Effector memory CD4-positive, alpha-beta T cell (primary cell): ENCODE results near the gene SUPT6H.

ENCODE experiments used
- DNase-seq, 3 donors: peaks; one replicate each; pipeline ENCODE4 v3.0.0-alpha.2; 2020
- H3K27ac ChIP-seq: 2 replicates; pipeline ENCODE4 v1.7.0; 2013; ENCODE audit warnings: mild to moderate bottlenecking, low read length, moderate library complexity; ENCODE audit not compliant: insufficient read depth, poor library complexity, severe bottlenecking
- H3K27me3 ChIP-seq: replicated peaks from 2 replicates; pipeline ENCODE4 v1.7.0; 2013; ENCODE audit warnings: mild to moderate bottlenecking, low read length; ENCODE audit not compliant: insufficient read depth, control insufficient read depth, poor library complexity, severe bottlenecking
- H3K36me3 ChIP-seq: 2 replicates; pipeline ENCODE4 v1.7.0; 2013; ENCODE audit warnings: mild to moderate bottlenecking, low read length, moderate library complexity; ENCODE audit not compliant: control insufficient read depth, insufficient read depth
- H3K4me1 ChIP-seq: 2 replicates; pipeline ENCODE4 v1.7.0; 2013; ENCODE audit warnings: low read length, mild to moderate bottlenecking; ENCODE audit not compliant: control insufficient read depth, insufficient read depth, poor library complexity, severe bottlenecking
- H3K4me3 ChIP-seq: 2 replicates; pipeline ENCODE4 v1.7.0; 2013; ENCODE audit warnings: low read length, low read depth, mild to moderate bottlenecking; ENCODE audit not compliant: insufficient read depth, poor library complexity, severe bottlenecking
- H3K9me3 ChIP-seq: 2 replicates; pipeline ENCODE4 v1.7.0; 2013; ENCODE audit warnings: mild to moderate bottlenecking, low read length, moderate library complexity; ENCODE audit not compliant: control insufficient read depth

SUPT6H gene

DNA sequence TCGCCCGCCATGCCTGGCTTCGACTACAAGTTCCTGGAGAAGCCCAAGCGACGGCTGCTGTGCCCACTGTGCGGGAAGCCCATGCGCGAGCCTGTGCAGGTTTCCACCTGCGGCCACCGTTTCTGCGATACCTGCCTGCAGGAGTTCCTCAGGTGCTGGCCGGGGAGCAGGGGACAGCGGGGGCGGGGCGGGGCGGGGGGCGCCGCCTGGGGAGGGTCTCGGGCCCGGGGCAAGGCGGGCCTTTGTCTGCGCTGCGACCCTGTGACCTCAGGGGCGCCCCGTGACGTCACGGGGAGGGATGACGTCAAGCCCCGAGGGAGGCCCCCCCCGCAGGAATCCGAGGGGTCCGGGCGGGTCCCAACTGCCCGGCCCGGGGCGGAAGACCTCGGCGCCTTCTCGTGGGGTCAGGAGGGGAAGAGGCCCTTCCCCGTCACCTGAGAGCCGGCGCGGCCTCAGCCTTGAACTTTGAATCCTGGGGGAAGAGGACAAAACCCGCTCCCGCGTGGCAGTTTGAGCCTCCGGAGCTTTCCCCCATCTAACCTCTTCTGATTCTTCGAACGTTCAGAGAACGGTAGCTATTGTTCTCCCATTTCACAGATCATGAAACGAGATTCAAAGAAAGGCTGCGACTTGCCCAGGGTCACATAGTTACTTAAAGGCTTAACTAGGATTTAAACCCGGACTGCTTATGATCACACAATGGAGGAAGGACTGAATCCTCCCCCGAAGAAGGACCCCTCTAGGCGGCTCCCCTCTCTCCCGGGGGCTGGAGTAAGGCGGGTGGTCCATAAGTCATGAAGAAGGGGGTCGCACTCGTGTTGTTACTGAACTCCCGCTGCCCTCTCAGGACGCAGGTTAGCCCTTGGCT, 82.3 kb downstream of the SUPT6H start:
- Histone ChIP-seq H3K9me3 (no peaks in the 10 kb centered on the region), H3K4me1 (peaks cover 24% of the 10 kb centered on the region), H3K36me3 (peaks cover 10% of the 10 kb centered on the region), H3K27ac (peak overlapping the region; percentile 91), H3K4me3 (peak overlapping the region; percentile 73), H3K27me3 (no peaks in the 10 kb centered on the region)
- peak; percentile 49 to 62 (median 56) for DNase-seq

DNA sequence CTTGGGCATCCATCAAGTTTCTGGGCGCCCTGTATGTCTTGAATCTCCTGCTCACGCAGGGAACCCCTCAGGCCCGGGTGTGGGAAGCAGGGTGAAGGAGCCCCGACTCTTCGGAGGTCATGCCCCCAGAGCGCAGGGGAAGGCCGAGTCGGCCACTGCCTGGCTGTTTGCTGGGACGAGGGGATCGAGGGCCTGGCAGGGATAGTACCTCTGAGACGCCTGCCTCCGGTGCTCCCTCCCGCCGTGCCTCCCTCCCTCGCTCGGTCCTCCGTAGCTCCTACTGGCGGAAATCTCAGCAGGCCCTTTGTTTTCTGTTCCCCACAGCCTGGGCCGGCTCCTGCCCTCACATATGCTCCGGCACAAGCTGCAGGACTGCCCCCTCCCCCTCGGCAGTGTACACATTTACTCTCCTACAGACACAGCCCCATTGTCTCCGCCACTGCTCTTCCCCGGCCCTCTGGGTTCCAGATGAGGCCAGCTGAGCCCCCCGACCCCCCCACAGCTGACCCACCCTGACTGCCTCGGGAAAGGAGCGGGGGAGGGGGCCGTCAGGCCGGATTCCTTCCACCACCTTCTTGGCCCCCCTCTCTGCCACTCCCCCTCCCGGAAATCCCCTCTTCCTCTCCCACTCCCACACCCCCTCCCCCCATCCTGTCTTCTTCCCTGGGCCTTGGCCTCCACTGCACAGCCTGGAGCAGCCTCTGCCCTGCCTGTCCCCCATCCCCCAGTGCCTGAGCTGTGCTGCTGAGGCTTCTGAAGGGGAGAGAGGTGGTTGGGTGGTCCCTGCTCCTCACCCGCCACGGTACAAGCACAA, 83.2 kb downstream of the SUPT6H start:
- no peaks in the 10 kb centered on the region for H3K9me3 ChIP-seq
- H3K4me1 ChIP-seq = peaks cover 28% of the 10 kb centered on the region
- no peaks in the 10 kb centered on the region for H3K27me3 ChIP-seq
- peak overlapping the region; percentile 73 for H3K4me3 ChIP-seq
- H3K36me3 ChIP-seq = peaks cover 10% of the 10 kb centered on the region
- H3K27ac ChIP-seq = peak overlapping the region; percentile 91
- DNase-seq = peak in 1 of 3 donors; percentile 6

DNA sequence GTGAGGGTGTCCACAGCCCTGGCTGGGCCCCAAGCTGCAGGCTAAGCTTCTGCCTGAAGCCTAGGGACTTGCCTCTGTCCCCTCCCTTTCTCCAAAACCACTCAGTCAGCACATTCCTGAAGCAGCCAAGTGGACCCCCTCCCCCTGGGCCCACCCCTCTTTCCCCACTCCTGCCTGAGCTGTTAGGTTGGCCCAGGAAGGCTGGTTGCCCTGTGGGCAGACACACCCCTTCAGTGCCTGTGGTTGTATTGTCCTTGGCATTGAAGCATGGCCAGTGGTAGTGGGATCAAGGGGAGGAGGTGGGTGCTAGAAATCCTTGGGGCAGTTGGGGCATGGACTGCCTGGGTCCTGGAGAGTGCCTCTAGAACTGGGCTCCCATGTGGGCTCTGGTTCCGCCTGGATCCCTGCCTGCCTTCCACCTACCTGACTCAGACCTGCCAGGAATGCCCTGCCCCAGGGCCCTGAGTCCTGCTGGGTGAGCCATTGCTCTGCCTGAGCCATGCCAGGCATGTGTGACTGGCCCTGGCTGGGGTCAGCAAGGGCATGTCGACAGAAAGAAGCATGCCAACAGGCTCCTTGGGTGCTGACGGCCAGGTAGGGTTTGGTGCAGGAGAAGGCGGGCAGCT, 83.9 kb downstream of the SUPT6H start:
- H3K36me3 ChIP-seq = peaks cover 10% of the 10 kb centered on the region
- H3K4me3 ChIP-seq = peak overlapping the region; percentile 73
- no peaks in the 10 kb centered on the region for H3K27me3 ChIP-seq
- DNase-seq = no peak
- H3K27ac ChIP-seq = peak overlapping the region; percentile 91
- H3K9me3 ChIP-seq = no peaks in the 10 kb centered on the region
- H3K4me1 ChIP-seq = peaks cover 28% of the 10 kb centered on the region

DNA sequence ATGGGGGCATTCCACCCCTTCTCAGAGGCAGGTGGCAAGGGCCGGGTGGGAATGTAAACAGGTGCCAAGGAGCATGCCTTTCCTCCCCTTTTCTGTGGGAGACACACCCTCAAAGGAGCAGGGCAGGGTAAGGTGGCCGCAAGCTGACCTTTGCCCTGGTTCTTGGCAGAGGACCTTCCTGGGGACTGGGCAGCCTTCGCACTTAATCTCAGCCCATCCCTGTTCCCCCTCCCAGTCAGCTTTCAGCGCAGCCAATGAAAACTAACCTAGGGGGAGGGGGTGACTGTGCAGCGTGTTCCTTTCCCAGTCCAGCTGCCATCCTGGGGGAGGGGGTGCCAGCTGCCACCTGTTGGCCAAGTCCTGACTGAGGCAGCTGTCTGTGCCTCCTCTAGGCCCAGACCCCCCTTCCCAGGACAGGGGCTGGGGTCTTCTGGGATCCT, 84.6 kb downstream of the SUPT6H start:
- H3K27ac ChIP-seq = no peak overlapping the region
- no peak for DNase-seq
- peaks cover 10% of the 10 kb centered on the region for H3K36me3 ChIP-seq
- no peak overlapping the region for H3K4me3 ChIP-seq
- peaks cover 28% of the 10 kb centered on the region for H3K4me1 ChIP-seq
- H3K9me3 ChIP-seq = no peaks in the 10 kb centered on the region
- no peaks in the 10 kb centered on the region for H3K27me3 ChIP-seq

DNA sequence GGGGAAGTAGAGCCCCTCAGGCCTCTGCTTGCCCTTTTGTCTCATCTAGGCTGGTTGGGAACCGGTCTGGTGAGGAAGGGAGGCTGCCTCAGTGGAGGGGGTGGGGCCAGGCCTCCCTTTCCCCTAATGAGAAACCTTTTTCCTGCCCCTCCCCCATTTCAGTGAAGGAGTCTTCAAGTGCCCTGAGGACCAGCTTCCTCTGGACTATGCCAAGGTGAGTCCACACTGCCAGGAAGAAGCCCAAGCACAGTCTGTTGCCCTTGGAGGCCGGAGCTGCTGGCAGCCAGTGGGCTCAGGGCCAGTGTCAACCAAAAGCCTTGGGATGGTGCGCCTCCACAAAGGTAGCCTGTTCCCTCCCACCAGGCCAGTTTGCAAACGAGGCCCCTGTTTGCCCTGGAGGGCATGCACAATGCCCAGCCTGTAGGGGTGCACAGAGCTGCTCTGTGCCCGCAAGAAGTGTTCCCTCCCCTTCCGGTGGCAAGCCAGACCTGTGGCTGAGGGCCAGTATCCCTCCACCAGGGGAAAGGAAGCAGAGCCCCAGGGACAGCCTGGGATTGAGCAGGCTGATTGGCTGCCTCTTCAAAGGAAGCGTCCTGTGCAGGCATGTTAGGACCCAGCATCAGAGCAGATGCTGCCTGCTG, 85.2 kb downstream of the SUPT6H start:
- Histone ChIP-seq H3K4me3 (no peak overlapping the region), H3K27me3 (no peaks in the 10 kb centered on the region), H3K4me1 (peaks cover 28% of the 10 kb centered on the region), H3K9me3 (no peaks in the 10 kb centered on the region), H3K36me3 (peaks cover 10% of the 10 kb centered on the region), H3K27ac (no peak overlapping the region)
- DNase-seq = no peak

DNA sequence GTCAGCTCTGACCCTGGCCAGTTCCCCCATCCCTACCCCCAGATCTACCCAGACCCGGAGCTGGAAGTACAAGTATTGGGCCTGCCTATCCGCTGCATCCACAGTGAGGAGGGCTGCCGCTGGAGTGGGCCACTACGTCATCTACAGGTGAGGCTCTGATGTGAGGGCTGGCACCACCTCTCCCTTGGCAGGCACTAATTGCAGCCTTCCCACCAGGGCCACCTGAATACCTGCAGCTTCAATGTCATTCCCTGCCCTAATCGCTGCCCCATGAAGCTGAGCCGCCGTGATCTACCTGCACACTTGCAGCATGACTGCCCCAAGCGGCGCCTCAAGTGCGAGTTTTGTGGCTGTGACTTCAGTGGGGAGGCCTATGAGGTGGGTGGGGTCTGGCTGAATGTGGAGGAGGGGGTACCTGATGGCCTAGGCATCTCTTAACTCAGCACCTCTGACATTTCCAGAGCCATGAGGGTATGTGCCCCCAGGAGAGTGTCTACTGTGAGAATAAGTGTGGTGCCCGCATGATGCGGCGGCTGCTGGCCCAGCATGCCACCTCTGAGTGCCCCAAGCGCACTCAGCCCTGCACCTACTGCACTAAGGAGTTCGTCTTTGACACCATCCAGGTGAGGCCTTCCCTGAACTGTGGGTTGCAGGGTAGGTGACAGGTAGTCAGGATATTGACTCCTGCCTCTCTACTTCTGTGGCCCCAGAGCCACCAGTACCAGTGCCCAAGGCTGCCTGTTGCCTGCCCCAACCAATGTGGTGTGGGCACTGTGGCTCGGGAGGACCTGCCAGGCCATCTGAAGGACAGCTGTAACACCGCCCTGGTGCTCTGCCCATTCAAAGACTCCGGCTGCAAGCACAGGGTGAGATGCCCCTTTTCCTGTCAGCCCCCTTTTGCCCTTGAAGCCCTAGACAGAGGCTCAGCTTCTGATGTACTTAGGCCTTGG, 86.1 kb downstream of the SUPT6H start:
- no peak for DNase-seq
- peaks cover 27% of the 10 kb centered on the region for H3K4me1 ChIP-seq
- H3K27me3 ChIP-seq = no peaks in the 10 kb centered on the region
- H3K4me3 ChIP-seq = no peak overlapping the region
- no peak overlapping the region for H3K27ac ChIP-seq
- no peaks in the 10 kb centered on the region for H3K9me3 ChIP-seq
- H3K36me3 ChIP-seq = peaks cover 10% of the 10 kb centered on the region

DNA sequence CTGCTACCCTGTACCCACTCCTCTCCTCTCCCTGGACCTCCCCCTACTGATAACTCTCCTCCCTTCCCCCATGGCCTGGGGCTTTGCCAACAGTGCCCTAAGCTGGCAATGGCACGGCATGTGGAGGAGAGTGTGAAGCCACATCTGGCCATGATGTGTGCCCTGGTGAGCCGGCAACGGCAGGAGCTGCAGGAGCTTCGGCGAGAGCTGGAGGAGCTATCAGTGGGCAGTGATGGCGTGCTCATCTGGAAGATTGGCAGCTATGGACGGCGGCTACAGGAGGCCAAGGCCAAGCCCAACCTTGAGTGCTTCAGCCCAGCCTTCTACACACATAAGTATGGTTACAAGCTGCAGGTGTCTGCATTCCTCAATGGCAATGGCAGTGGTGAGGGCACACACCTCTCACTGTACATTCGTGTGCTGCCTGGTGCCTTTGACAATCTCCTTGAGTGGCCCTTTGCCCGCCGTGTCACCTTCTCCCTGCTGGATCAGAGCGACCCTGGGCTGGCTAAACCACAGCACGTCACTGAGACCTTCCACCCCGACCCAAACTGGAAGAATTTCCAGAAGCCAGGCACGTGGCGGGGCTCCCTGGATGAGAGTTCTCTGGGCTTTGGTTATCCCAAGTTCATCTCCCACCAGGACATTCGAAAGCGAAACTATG, 87.0 kb downstream of the SUPT6H start:
- H3K36me3 ChIP-seq = peaks cover 10% of the 10 kb centered on the region
- H3K4me3 ChIP-seq = no peak overlapping the region
- H3K27ac ChIP-seq = no peak overlapping the region
- peaks cover 22% of the 10 kb centered on the region for H3K4me1 ChIP-seq
- DNase-seq = no peak
- H3K9me3 ChIP-seq = no peaks in the 10 kb centered on the region
- H3K27me3 ChIP-seq = no peaks in the 10 kb centered on the region

DNA sequence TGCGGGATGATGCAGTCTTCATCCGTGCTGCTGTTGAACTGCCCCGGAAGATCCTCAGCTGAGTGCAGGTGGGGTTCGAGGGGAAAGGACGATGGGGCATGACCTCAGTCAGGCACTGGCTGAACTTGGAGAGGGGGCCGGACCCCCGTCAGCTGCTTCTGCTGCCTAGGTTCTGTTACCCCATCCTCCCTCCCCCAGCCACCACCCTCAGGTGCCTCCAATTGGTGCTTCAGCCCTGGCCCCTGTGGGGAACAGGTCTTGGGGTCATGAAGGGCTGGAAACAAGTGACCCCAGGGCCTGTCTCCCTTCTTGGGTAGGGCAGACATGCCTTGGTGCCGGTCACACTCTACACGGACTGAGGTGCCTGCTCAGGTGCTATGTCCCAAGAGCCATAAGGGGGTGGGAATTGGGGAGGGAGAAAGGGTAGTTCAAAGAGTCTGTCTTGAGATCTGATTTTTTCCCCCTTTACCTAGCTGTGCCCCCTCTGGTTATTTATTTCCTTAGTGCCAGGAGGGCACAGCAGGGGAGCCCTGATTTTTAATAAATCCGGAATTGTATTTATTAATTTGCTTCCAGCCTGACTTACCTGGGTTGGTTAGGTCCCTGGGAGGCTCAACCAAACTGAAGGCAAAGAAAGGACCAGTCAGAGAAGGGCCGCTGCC, 87.6 kb downstream of the SUPT6H start:
- no peak for DNase-seq
- Histone ChIP-seq H3K36me3 (peaks cover 10% of the 10 kb centered on the region), H3K27me3 (no peaks in the 10 kb centered on the region)

More for the DNA sequence above, 87.6 kb downstream of the SUPT6H start:
- peak overlapping the region; percentile 60 for H3K27ac ChIP-seq
- no peak overlapping the region for H3K4me3 ChIP-seq
- peaks cover 17% of the 10 kb centered on the region for H3K4me1 ChIP-seq
- H3K9me3 ChIP-seq = no peaks in the 10 kb centered on the region
